ENCODE results near the gene ICAM4. TPM values are rescaled to one million over a fixed set of nuclear protein-coding genes. Genes with fewer than 3 reads are reported as not detected.

The ICAM4 gene
- total RNA-seq, 1 experiment from 2014 or later, result 0.52 TPM

DNA sequence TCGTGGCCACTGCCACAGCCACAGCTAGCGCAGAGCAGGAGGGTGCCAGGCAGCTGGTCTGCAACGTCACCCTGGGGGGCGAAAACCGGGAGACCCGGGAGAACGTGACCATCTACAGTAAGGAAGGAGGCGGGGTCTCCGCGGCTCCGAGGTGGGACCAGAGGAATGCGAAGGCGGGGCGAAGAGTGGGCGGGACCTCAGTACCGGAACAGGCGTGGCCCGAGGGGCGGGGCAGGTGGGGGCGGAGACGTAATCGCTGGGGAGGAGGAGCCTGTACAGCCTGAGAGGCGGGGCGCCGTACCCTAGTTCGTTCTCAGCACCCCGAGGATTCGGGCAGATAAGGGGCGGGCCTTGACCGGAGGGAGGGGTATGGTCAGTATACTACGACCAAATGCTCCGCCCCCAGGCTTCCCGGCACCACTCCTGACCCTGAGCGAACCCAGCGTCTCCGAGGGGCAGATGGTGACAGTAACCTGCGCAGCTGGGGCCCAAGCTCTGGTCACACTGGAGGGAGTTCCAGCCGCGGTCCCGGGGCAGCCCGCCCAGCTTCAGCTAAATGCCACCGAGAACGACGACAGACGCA lies 5.5 kb downstream of the ICAM4 start:
- BruUV-seq (replicated peaks), result no TSS peak

DNA sequence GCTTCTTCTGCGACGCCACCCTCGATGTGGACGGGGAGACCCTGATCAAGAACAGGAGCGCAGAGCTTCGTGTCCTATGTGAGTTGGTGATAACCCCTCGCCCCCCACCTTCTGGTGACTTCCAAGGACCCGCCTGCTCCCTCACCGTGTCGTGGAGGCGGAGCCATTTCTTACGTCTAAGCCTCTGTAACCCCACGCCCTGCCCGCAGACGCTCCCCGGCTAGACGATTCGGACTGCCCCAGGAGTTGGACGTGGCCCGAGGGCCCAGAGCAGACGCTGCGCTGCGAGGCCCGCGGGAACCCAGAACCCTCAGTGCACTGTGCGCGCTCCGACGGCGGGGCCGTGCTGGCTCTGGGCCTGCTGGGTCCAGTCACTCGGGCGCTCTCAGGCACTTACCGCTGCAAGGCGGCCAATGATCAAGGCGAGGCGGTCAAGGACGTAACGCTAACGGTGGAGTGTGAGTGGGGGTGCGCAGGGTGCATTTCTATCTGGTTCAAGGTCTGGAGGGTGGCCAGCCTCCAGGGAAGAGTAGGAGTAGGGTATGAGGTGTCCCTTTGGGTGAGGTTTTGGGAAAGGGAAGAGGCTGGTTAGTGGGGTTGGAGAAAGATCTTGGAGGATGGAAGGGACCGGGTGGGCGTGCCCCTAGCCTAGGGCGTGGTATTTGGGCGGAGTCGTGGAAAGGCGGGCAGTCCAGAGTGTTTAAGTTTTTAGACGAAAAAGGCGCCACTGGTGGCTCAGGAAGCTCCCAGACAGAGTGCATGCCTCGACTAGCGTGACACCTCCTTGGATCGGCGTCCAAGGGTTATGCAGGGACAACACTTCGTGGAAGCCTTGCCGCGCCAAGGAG lies 6.3 kb downstream of the ICAM4 start:
- Histone ChIP-seq H3F3A (ENCODE audit: insufficient read depth, low read depth) (peaks cover 7% of the 10 kb centered on the region; the same call in 1 of the 2 replicates), H3K9me2 (ENCODE audit: insufficient read depth) (no peaks in the 10 kb centered on the region), H3K4me1 (replicated peaks; ENCODE audit: insufficient read depth) (peaks cover 17% of the 10 kb centered on the region), H4K20me1 (ENCODE audit: insufficient read depth) (no peaks in the 10 kb centered on the region), H3K4me3 (no peak overlapping the region), H3K27ac (no peak overlapping the region), H3K36me3 (ENCODE audit: low read depth) (no peaks in the 10 kb centered on the region), H3K4me2 (no peak overlapping the region), H3K9me3 (ENCODE audit: insufficient read depth, low read depth) (no peaks in the 10 kb centered on the region), H3K79me2 (ENCODE audit: low read depth) (no peaks in the 10 kb centered on the region), H3K27me3 (ENCODE audit: insufficient read depth, low read depth) (no peaks in the 10 kb centered on the region), H2AFZ (no peak overlapping the region)
- intact Hi-C loops (cut with micrococcal nuclease; ENCODE audit: unreplicated experiment), result no loop called here
- DNase-seq, result no peak
- POLR2A ChIA-PET (ENCODE audit: unreplicated experiment), result no interaction called here
- CTCF ChIA-PET, result no interaction called here
- no TSS peak for BruUV-seq (replicated peaks)
- no peak for TF ChIP-seq EZH2 (IDR thresholded peaks at IDR 0.05; ENCODE audit: low read depth)
- TF ChIP-seq, protein P1, sequence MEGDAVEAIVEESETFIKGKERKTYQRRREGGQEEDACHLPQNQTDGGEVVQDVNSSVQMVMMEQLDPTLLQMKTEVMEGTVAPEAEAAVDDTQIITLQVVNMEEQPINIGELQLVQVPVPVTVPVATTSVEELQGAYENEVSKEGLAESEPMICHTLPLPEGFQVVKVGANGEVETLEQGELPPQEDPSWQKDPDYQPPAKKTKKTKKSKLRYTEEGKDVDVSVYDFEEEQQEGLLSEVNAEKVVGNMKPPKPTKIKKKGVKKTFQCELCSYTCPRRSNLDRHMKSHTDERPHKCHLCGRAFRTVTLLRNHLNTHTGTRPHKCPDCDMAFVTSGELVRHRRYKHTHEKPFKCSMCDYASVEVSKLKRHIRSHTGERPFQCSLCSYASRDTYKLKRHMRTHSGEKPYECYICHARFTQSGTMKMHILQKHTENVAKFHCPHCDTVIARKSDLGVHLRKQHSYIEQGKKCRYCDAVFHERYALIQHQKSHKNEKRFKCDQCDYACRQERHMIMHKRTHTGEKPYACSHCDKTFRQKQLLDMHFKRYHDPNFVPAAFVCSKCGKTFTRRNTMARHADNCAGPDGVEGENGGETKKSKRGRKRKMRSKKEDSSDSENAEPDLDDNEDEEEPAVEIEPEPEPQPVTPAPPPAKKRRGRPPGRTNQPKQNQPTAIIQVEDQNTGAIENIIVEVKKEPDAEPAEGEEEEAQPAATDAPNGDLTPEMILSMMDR (conservative IDR thresholded peaks at IDR 0.05), result no peak

More for the DNA sequence above, 5.5 kb downstream of the ICAM4 start:
- H3K4me3 ChIP-seq, result peak overlapping the region; percentile 78; the same call in 1 of the 2 replicates
- ChIA-PET POLR2A (ENCODE audit: unreplicated experiment) (no interaction called here), CTCF (no interaction called here)
- H3K9me2 ChIP-seq (ENCODE audit: insufficient read depth), result no peaks in the 10 kb centered on the region
- H2AFZ ChIP-seq, result no peak overlapping the region
- no peaks in the 10 kb centered on the region for H3K36me3 ChIP-seq (ENCODE audit: low read depth)
- TF ChIP-seq, protein P1 (conservative IDR thresholded peaks at IDR 0.05), result no peak
- peaks cover 17% of the 10 kb centered on the region for H3K4me1 ChIP-seq (replicated peaks; ENCODE audit: insufficient read depth)
- no peaks in the 10 kb centered on the region for H3K79me2 ChIP-seq (ENCODE audit: low read depth)
- H3K4me2 ChIP-seq, result peak overlapping the region; percentile 97
- no peaks in the 10 kb centered on the region for H3K9me3 ChIP-seq (ENCODE audit: insufficient read depth, low read depth)
- no peaks in the 10 kb centered on the region for H3K27me3 ChIP-seq (ENCODE audit: insufficient read depth, low read depth)
- no peak overlapping the region for H3K27ac ChIP-seq
- intact Hi-C loops (cut with micrococcal nuclease; ENCODE audit: unreplicated experiment), result no loop called here
- DNase-seq, result peak in 1 of 2 experiments; percentile 50
- H4K20me1 ChIP-seq (ENCODE audit: insufficient read depth), result no peaks in the 10 kb centered on the region
- H3F3A ChIP-seq (ENCODE audit: insufficient read depth, low read depth), result peaks cover 7% of the 10 kb centered on the region; the same call in 1 of the 2 replicates

DNA sequence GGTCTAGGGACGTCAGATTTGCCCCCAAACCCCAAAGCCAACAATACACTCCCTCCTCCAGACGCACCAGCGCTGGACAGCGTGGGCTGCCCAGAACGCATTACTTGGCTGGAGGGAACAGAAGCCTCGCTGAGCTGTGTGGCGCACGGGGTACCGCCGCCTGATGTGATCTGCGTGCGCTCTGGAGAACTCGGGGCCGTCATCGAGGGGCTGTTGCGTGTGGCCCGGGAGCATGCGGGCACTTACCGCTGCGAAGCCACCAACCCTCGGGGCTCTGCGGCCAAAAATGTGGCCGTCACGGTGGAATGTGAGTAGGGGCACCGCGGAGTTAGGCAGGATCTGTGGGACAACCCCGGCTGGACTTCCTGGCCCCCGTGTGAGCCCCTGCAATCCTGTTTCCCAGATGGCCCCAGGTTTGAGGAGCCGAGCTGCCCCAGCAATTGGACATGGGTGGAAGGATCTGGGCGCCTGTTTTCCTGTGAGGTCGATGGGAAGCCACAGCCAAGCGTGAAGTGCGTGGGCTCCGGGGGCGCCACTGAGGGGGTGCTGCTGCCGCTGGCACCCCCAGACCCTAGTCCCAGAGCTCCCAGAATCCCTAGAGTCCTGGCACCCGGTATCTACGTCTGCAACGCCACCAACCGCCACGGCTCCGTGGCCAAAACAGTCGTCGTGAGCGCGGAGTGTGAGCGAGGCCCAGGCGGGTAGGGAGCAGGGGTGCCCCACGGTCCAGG lies 7.0 kb downstream of the ICAM4 start:
- H3K27me3 ChIP-seq (ENCODE audit: insufficient read depth, low read depth), result no peaks in the 10 kb centered on the region
- no peak overlapping the region for H3K27ac ChIP-seq
- peaks cover 7% of the 10 kb centered on the region; the same call in 1 of the 2 replicates for H3F3A ChIP-seq (ENCODE audit: insufficient read depth, low read depth)
- ChIA-PET POLR2A (ENCODE audit: unreplicated experiment) (no interaction called here), CTCF (no interaction called here)
- H3K36me3 ChIP-seq (ENCODE audit: low read depth), result no peaks in the 10 kb centered on the region
- BruUV-seq (replicated peaks), result no TSS peak
- intact Hi-C loops (cut with micrococcal nuclease; ENCODE audit: unreplicated experiment), result no loop called here
- H3K9me3 ChIP-seq (ENCODE audit: insufficient read depth, low read depth), result no peaks in the 10 kb centered on the region
- H3K79me2 ChIP-seq (ENCODE audit: low read depth), result no peaks in the 10 kb centered on the region
- no peak overlapping the region for H2AFZ ChIP-seq
- DNase-seq, result no peak
- TF ChIP-seq, protein P1 (conservative IDR thresholded peaks at IDR 0.05), result no peak
- no peak for TF ChIP-seq EZH2 (IDR thresholded peaks at IDR 0.05; ENCODE audit: low read depth)
- H3K9me2 ChIP-seq (ENCODE audit: insufficient read depth), result no peaks in the 10 kb centered on the region
- no peak overlapping the region for H3K4me2 ChIP-seq
- no peak overlapping the region for H3K4me3 ChIP-seq
- H3K4me1 ChIP-seq (replicated peaks; ENCODE audit: insufficient read depth), result peaks cover 17% of the 10 kb centered on the region
- H4K20me1 ChIP-seq (ENCODE audit: insufficient read depth), result no peaks in the 10 kb centered on the region
